A549 (cell line): ENCODE measurements around the gene EFNB2. TPM values are rescaled to one million over a fixed set of nuclear protein-coding genes. Genes with fewer than 3 reads are reported as not detected.
A peak's percentile ranks its signal among the peaks of the same experiment; 100 is the strongest.

Experiments
- ATAC-seq, 2 experiments: fragments of 200-7000 bp in 1 of 2; fragments of >200 bp in 1 of 2; cut with Nextera tagmentation in 1 of 2; cut with Tn5 transposase in 1 of 2; 3 replicates each; pipeline versions ENCODE4 v1.8.0 to v1.9.1; 2018 to 2020; ENCODE audit warnings: mild to moderate bottlenecking in 1 of 2, moderate library complexity in 1 of 2
- CTCF ChIA-PET: fragments of 300-600 bp; sonication (Branson Sonifier 250); formaldehyde crosslinking; extraction: SDS; loops from one replicate; lab custom pipeline; 2021; ENCODE audit warnings: antibody characterized with exemption, inconsistent platforms; lab: Yijun Ruan, JAX
- POLR2A ChIA-PET: fragments of 350-600 bp; formaldehyde crosslinking; extraction: SDS; loops from one replicate; lab custom pipeline; 2021; ENCODE audit warnings: antibody characterized with exemption, inconsistent platforms; lab: Yijun Ruan, JAX
- DNase-seq, 2 experiments: peaks; one replicate each; pipeline versions ENCODE4 v3.0.0 to v3.0.0-alpha.2; 2011 to 2016; ENCODE audit warnings: low read depth in 1 of 2, low spot score in 1 of 2
- FAIRE-seq: peaks from 2 replicates; lab custom pipeline; 2011; peaks lifted over from hg19 to GRCh38; lab: Jason Lieb, UNC
- H3K27ac ChIP-seq, 2 experiments: fragments of >200 bp; sonication (Bioruptor Twin); formaldehyde crosslinking; 3 replicates each; pipeline ENCODE4 v1.5.1; 2016 to 2017
- H3K4me1 ChIP-seq: fragments of >200 bp; sonication (Bioruptor Twin); formaldehyde crosslinking; 3 replicates; pipeline ENCODE4 v1.6.1; 2016
- H3K4me2 ChIP-seq: fragments of >200 bp; sonication (Bioruptor Twin); formaldehyde crosslinking; 3 replicates; pipeline ENCODE4 v1.6.1; 2016
- H3K4me3 ChIP-seq: fragments of >200 bp; sonication (Bioruptor Twin); formaldehyde crosslinking; 3 replicates; pipeline ENCODE4 v1.5.1; 2016
- H3K9me3 ChIP-seq: fragments of >200 bp; sonication (Bioruptor Twin); formaldehyde crosslinking; 3 replicates; pipeline ENCODE4 v1.6.1; 2016
- CBX8 ChIP-seq: fragments of 200-600 bp; sonication (generic); IDR thresholded peaks from 2 replicates; pipeline ENCODE4 v1.6.1; 2016
- CHD2 ChIP-seq: fragments of 150-350 bp; IDR thresholded peaks from 2 replicates; pipeline ENCODE4 v1.6.1; 2014; ENCODE audit warnings: low read length; ENCODE audit not compliant: partially characterized antibody
- CHD4 ChIP-seq: fragments of 200-600 bp; sonication (generic); IDR thresholded peaks from 2 replicates; pipeline ENCODE4 v1.6.1; 2016; ENCODE audit warnings: antibody characterized with exemption, mild to moderate bottlenecking, borderline replicate concordance
- EHMT2 ChIP-seq: fragments of 200-600 bp; sonication (generic); IDR thresholded peaks from 2 replicates; pipeline ENCODE4 v1.6.1; 2016; ENCODE audit warnings: antibody characterized with exemption, low read depth, mild to moderate bottlenecking, moderate library complexity
- ESRRA ChIP-seq: fragments of 150-350 bp; IDR thresholded peaks from 2 replicates; pipeline ENCODE4 v1.6.1; 2014; ENCODE audit warnings: mild to moderate bottlenecking, low read length, borderline replicate concordance
- FOSB ChIP-seq: fragments of 250-450 bp; sonication (Bioruptor Pico); IDR thresholded peaks from 2 replicates; pipeline ENCODE4 v1.5.0; 2020; ENCODE audit warnings: mild to moderate bottlenecking, moderate library complexity
- FOXS1 ChIP-seq: fragments of 250-450 bp; sonication (Bioruptor Pico); IDR thresholded peaks from 2 replicates; pipeline ENCODE4 v1.5.0; 2020; ENCODE audit warnings: mild to moderate bottlenecking, moderate library complexity
- GATA3 ChIP-seq: IDR thresholded peaks from 2 replicates; pipeline ENCODE4 v1.6.1; 2012; ENCODE audit warnings: borderline replicate concordance
- HOXB5 ChIP-seq: fragments of 250-450 bp; sonication (Bioruptor Pico); IDR thresholded peaks from 2 replicates; pipeline ENCODE4 v1.5.0; 2020; ENCODE audit warnings: mild to moderate bottlenecking, moderate library complexity
- JUN ChIP-seq, 2 experiments: fragments of >200 bp; sonication (Bioruptor Twin); formaldehyde crosslinking; IDR thresholded peaks; 2 replicates in 1 of 2; 3 replicates in 1 of 2; pipeline ENCODE4 v1.6.1; 2016 to 2017
- MAFK ChIP-seq: fragments of 450-650 bp; IDR thresholded peaks from 2 replicates; pipeline ENCODE4 v1.6.1; 2014; ENCODE audit not compliant: partially characterized antibody
- NPAS2 ChIP-seq: fragments of 250-450 bp; sonication (Bioruptor Pico); IDR thresholded peaks from 2 replicates; pipeline ENCODE4 v1.8.0; 2022; ENCODE audit warnings: mild to moderate bottlenecking, moderate library complexity, borderline replicate concordance
- POLR2A ChIP-seq: IDR thresholded peaks from 2 replicates; pipeline ENCODE4 v1.6.1; 2012; ENCODE audit warnings: mild to moderate bottlenecking, low read length
- POLR2AphosphoS2 ChIP-seq: conservative IDR thresholded peaks from 2 replicates; pipeline ENCODE4 v1.6.1; 2012; ENCODE audit warnings: low read length, improper control_type of control experiment, inconsistent platforms
- RNF2 ChIP-seq: fragments of 200-600 bp; sonication (generic); IDR thresholded peaks from 2 replicates; pipeline ENCODE4 v1.6.1; 2016; ENCODE audit warnings: low read depth, mild to moderate bottlenecking, antibody characterized with exemption, moderate library complexity, borderline replicate concordance
- SMC3 ChIP-seq: fragments of >200 bp; sonication (Bioruptor Twin); formaldehyde crosslinking; IDR thresholded peaks from 3 replicates; pipeline ENCODE4 v1.6.1; 2018; ENCODE audit warnings: inconsistent platforms
- SREBF2 ChIP-seq: fragments of 450-650 bp; IDR thresholded peaks from 2 replicates; pipeline ENCODE4 v1.6.1; 2014; ENCODE audit warnings: mild to moderate bottlenecking, moderate library complexity
- TP53 ChIP-seq: fragments of 250-450 bp; sonication (Bioruptor Pico); IDR thresholded peaks from 2 replicates; pipeline ENCODE4 v1.5.0; 2021; ENCODE audit warnings: mild to moderate bottlenecking, moderate library complexity
- ZC3H11A ChIP-seq: fragments of 450-650 bp; IDR thresholded peaks from 2 replicates; pipeline ENCODE4 v1.6.1; 2014; ENCODE audit warnings: antibody characterized with exemption, mild to moderate bottlenecking
- WGBS: methylation state at CpG from one replicate; pipeline ENCODE4 v1.1.6; 2017; ENCODE audit errors: missing lambda C conversion rate; 5-methylcytosine and 5-hydroxymethylcytosine counted together
- polyA plus RNA-seq, 4 experiments: library from polyadenylated mRNA; depleted of rRNA in 3 of 4; stranded (reverse); fragments of >200 nt; fragmentation: RNase III in 1 of 4; extraction: RNeasy Plus Mini Kit Qiagen cat#74134 plus additional on column Dnase treatment in 1 of 4; gene quantifications; 2 replicates in 3 of 4; 3 replicates in 1 of 4; pipeline ENCODE4 v1.2.3, GENCODE V29; 2011 to 2017
- TF ChIP-seq, protein P1 (sequence below): fragments of 250-450 bp; sonication (Bioruptor Pico); IDR thresholded peaks from 2 replicates; pipeline ENCODE4 v1.5.0; 2021; ENCODE audit warnings: mild to moderate bottlenecking, moderate library complexity, borderline replicate concordance
- TF ChIP-seq, protein P2 (sequence below): fragments of 450-650 bp; IDR thresholded peaks from 2 replicates; pipeline ENCODE4 v1.6.1; 2014; ENCODE audit warnings: antibody characterized with exemption
- TF ChIP-seq, protein P3 (sequence below): fragments of 200-600 bp; sonication (generic); IDR thresholded peaks from 2 replicates; pipeline ENCODE4 v1.6.1; 2016; ENCODE audit warnings: antibody characterized with exemption, mild to moderate bottlenecking, moderate library complexity

The EFNB2 gene
- polyA plus RNA-seq, 2 of the 4 experiments (the other 2 are of a cell fraction): 1.0 to 1.3 TPM

DNA sequence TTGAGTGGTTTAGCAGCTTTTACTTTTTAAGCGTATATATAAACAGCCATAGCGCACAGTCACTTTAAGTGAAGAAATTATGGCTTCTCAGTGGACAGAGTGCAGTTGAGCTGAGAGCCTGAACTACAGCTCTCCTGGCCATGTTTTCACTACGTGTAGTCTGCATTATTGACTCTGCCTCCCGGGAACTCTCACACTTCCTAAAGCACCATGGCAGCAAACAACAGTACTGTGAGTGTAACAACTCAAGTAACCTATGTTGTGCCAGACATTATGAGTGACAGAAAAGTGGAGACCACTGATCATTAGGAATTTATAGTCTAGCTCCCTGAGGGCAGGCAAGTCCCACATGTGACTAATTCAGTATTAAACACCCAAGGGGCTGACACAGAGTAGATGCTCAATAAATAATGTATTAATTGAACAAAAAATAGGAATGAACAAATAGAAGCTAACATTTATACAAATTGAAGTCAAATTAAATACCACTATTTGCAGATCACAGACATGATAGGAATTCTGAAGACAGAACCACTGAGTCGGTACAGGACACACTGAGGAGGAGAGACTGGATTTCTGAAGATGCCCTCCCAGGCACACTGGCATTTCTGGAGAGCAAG lies 19.7 kb downstream of the EFNB2 start:
- WGBS: 60% methylated on average over 5 of the region's 5 CpGs
- DNase-seq: no peak
- Histone ChIP-seq H3K4me1 (no peaks in the 10 kb centered on the region), H3K4me2 (no peak overlapping the region), H3K27ac (no peak overlapping the region), H3K9me3 (no peaks in the 10 kb centered on the region), H3K4me3 (no peak overlapping the region)
- FAIRE-seq: no peak
- ChIA-PET CTCF (no interaction called here), POLR2A (no interaction called here)
- no peak for ATAC-seq
- no peak for TF ChIP-seq SREBF2
- TF ChIP-seq TP53 (CRISPR knock-in tag): no peak

DNA sequence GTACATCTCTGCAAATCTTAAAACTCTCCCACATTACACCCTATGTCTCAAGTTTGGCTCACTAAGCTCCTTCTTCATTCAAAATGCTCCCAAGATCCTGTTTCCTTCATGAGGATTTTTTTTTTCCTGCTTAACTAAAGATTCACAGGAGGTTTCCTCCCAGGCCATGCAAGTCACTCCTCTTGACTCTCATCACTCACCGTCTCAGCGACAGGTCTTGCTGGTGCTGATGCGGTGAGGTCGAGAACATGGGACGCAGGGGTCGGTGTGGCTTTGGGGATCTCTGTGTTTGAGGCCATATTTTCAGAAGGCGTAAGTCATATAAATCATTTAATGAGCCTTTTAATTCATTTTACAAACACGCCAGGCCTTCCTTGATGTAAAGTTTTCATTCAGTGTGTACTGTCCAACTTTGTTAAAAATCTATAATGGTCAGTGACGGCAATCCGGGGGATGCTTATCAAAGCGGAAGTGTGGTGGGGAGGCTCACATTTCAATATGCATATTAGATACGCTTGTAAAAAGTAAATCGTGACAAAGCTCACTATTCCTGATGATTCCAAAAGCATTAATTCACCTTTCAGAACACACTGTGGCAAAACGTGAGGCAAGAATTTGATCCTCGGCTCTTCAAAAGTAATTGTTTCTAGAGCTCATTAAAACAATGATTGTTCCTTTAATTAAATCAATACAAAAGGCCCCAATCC lies 20.4 kb downstream of the EFNB2 start:
- Histone ChIP-seq H3K4me1 (no peaks in the 10 kb centered on the region), H3K4me3 (no peak overlapping the region), H3K4me2 (no peak overlapping the region), H3K9me3 (no peaks in the 10 kb centered on the region), H3K27ac (no peak overlapping the region)
- TF ChIP-seq POLR2A (no peak), GATA3 (no peak), MAFK (no peak), POLR2AphosphoS2 (no peak), ESRRA (no peak)
- TF ChIP-seq, protein P1, sequence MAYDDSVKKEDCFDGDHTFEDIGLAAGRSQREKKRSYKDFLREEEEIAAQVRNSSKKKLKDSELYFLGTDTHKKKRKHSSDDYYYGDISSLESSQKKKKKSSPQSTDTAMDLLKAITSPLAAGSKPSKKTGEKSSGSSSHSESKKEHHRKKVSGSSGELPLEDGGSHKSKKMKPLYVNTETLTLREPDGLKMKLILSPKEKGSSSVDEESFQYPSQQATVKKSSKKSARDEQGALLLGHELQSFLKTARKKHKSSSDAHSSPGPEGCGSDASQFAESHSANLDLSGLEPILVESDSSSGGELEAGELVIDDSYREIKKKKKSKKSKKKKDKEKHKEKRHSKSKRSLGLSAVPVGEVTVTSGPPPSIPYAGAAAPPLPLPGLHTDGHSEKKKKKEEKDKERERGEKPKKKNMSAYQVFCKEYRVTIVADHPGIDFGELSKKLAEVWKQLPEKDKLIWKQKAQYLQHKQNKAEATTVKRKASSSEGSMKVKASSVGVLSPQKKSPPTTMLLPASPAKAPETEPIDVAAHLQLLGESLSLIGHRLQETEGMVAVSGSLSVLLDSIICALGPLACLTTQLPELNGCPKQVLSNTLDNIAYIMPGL (CRISPR knock-in tag): no peak
- DNase-seq (no peak), FAIRE-seq (no peak), ATAC-seq (no peak)
- ChIA-PET POLR2A (no interaction called here), CTCF (no interaction called here)
- WGBS: 82% methylated on average over 15 of the region's 15 CpGs

DNA sequence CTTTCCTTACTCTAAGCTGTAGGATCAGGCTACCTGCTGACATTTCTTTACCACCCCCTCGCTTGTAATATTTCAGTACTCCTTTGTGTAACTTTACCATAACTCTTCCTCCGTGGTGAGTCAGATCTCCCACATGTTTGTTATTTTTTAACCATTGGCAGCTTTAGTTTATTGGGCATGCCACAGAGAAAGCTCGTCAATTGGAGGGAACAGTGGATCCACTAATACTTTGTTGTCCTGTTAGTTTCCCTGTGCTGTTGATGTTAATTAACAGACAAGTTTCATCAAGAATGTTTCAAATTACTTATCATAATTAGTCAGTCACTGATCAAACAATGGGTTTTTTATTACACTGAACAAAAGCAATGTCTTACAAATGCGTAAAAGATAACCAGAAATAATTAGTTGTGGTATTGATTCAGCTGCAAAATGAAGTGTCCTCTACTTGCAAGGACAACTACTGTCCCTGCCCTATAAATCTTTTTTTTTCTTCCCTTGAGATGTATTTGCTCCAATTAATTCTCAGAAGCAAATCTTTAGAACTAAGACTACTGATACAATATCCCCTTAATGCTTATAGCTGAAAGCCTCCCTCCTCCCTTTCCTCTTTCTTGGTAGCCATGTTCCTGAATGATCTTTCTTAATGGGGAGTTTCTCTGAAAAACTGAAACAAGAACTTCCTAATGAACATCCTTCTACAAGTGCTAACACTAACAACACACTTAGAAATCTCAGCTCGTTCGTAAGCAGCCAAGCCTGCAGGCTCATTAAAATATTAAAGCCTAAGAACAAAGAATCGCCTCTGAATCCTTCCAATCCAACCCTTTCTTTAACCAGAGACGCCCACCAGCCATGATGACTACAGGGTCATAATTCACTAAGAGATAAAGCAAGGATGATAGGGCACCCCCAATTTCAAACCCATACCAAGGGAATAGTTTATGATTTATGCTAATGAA lies 22.2 kb downstream of the EFNB2 start:
- POLR2A ChIA-PET: no interaction called here
- DNase-seq: no peak
- H3K4me1 ChIP-seq: 0 out of 3 replicates have a peak, but pooled peaks cover under 1% of the 10 kb centered on the region
- no peak for TF ChIP-seq CHD4
- TF ChIP-seq SMC3: no peak
- no peak for TF ChIP-seq NPAS2 (CRISPR knock-in tag)
- no peak for TF ChIP-seq HOXB5 (CRISPR knock-in tag)
- TF ChIP-seq, protein P2, sequence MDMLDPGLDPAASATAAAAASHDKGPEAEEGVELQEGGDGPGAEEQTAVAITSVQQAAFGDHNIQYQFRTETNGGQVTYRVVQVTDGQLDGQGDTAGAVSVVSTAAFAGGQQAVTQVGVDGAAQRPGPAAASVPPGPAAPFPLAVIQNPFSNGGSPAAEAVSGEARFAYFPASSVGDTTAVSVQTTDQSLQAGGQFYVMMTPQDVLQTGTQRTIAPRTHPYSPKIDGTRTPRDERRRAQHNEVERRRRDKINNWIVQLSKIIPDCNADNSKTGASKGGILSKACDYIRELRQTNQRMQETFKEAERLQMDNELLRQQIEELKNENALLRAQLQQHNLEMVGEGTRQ: no peak
- no peak for TF ChIP-seq FOXS1 (CRISPR knock-in tag)
- TF ChIP-seq CBX8: no peak
- no peak for TF ChIP-seq MAFK
- TF ChIP-seq FOSB (CRISPR knock-in tag): no peak
- no peak for TF ChIP-seq ESRRA
- TF ChIP-seq JUN (IDR thresholded peaks at IDR 0.05): no peak
- no peak for TF ChIP-seq RNF2
- TF ChIP-seq POLR2A: no peak
- no peak for TF ChIP-seq EHMT2
- TF ChIP-seq, protein P3, sequence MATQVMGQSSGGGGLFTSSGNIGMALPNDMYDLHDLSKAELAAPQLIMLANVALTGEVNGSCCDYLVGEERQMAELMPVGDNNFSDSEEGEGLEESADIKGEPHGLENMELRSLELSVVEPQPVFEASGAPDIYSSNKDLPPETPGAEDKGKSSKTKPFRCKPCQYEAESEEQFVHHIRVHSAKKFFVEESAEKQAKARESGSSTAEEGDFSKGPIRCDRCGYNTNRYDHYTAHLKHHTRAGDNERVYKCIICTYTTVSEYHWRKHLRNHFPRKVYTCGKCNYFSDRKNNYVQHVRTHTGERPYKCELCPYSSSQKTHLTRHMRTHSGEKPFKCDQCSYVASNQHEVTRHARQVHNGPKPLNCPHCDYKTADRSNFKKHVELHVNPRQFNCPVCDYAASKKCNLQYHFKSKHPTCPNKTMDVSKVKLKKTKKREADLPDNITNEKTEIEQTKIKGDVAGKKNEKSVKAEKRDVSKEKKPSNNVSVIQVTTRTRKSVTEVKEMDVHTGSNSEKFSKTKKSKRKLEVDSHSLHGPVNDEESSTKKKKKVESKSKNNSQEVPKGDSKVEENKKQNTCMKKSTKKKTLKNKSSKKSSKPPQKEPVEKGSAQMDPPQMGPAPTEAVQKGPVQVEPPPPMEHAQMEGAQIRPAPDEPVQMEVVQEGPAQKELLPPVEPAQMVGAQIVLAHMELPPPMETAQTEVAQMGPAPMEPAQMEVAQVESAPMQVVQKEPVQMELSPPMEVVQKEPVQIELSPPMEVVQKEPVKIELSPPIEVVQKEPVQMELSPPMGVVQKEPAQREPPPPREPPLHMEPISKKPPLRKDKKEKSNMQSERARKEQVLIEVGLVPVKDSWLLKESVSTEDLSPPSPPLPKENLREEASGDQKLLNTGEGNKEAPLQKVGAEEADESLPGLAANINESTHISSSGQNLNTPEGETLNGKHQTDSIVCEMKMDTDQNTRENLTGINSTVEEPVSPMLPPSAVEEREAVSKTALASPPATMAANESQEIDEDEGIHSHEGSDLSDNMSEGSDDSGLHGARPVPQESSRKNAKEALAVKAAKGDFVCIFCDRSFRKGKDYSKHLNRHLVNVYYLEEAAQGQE: no peak
- TF ChIP-seq CHD2: no peak
- no peak for TF ChIP-seq ZC3H11A
- no peak for ATAC-seq
- CTCF ChIA-PET: interaction anchor here (0.6 kb wide), 1 partner anchor 1052 kb away, joined by 3 read pairs; no protein-coding TSS in a partner anchor
- FAIRE-seq: no peak
- H3K4me2 ChIP-seq: peak overlapping the region; percentile 25; the same call in 1 of the 3 replicates
- 54% methylated on average over 8 of the region's 8 CpGs for WGBS
- H3K9me3 ChIP-seq: no peaks in the 10 kb centered on the region
- H3K27ac ChIP-seq: no peak overlapping the region
- H3K4me3 ChIP-seq: no peak overlapping the region
